HG02678 (cell line): ENCODE data around the gene EIF5AL1.
"Not testable (repeated sequence)": the region's sequence is repeated elsewhere in the genome, so short reads cannot be mapped to it uniquely, and the experiment has no call there.

Source experiments
- ATAC-seq: cut with Tn5 transposase; IDR thresholded peaks from one replicate; pipeline ENCODE4 v1.9.1; 2021; ENCODE audit warnings: mild to moderate bottlenecking, moderate library complexity; ENCODE audit not compliant: unreplicated experiment

EIF5AL1 gene

GRCh38 chr10:79487296-79488194 is 24.8 kb upstream of the EIF5AL1 start:
- peak; percentile 84 for ATAC-seq

DNA sequence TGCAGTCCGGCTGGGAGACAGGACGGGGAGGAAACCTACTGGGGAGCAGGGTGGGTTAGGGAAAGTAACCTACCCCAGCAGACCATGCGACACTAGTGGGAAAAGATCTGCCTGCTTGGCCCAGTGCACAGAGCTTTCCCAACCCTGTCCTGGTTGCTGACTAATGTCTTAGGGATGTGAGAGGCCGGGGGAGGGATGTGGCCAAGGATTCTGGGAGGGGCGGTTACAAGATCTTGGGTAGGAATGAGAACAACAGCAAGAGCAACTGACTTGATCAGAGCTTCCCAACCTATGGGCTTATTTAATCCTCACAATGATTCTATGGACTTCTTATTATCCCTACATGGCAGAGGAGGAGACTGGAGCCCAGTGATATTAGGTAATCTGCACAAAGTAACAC is 24.0 kb upstream of the EIF5AL1 start:
- no peak for ATAC-seq

DNA sequence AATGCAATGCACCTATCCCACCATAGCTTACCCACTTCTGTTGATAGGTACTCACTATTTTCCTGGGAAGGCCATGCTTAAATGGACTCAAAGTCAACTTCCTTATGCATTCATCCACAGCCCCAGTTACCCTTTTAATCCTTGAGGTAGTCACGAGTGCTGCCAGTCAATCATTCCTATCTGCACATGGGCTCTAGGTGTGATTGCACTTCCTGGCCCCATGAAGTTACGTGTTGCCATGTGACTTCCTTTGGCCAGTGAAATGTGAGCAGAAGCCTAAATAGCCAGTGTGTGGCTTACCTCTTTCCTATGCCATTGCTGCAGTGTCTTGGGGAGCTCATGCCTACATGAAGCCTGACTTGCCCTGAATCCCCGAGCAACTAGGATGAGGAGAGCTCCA is 23.5 kb upstream of the EIF5AL1 start:
- ATAC-seq: no peak

- no peak for ATAC-seq
Measured at GRCh38 chr10:79490400-79491142, 21.8 kb upstream of the EIF5AL1 start.

DNA sequence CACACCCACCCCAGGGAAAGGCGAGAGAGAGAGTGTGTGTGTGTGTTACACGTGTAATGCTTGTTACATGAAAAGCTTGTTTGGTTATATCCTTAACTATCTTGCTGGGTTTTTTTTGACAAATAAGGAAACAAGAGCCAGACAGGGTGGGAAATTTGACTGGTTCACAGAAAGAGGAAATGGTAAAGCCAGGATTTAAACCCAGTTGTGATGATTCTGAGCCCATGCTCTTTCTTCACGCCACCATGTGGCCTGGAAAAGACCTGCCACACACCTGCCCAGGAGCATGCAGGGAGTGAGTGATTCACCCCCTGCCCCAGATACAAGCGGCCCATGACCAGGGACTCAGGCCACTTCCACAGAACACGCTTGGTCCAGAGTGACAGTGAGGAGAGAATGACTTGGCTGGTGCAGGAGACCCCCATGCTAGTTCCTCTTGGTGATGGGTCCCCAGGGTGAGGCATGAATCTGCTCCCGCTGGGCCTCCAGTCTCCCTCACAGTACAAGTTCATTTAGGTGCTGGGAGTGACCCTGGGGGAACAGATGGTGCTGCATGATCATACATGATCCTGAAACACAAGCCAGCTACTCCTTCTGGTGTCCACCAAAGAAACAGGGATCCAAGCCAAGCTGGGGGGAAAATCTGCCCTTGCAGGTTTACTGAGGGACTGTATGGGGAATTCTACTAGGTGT is 21.0 kb upstream of the EIF5AL1 start:
- no peak for ATAC-seq

DNA sequence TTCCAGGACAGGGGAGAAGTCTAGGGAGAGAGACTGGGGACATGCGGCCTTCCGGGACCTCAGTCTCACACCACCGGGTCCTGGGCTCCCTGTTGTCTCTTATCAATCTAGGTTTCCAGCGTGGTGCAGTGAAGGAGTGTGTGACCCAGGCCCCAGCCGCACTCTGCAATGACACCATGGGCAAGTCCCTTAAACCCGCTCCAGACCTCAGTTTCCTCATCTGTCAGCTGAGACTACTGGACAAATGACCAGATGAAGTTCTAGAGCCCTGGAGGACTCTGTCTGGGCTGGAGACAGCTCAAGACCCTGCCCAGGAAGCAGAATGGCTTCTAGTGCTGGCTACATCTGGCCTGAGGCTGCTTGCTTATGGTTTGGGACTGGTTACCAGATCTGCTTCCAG is 20.1 kb upstream of the EIF5AL1 start:
- ATAC-seq: no peak

GRCh38 chr10:79492839-79493238 is 19.5 kb upstream of the EIF5AL1 start:
- no peak for ATAC-seq

DNA sequence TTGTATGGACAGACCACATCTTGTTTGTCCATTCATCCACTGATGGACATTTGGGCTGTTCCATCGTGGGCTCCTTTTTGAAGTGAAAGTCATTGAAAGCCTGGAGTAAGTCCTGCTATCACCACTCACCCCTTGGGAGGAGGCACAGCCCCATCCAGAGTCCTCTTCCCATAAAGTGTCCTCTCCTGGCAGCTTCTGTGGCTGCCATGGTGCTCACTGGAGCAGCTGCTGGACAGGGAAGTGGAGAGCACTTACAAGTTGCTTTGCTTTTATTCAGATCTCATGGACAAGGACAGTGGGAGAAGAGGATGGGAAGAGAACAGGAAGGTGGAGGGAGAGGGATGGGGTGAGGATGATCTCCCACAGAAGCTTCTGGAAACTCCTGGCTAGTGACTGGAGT is 18.5 kb upstream of the EIF5AL1 start:
- no peak for ATAC-seq

- ATAC-seq: no peak
Measured at GRCh38 chr10:79494871-79495705, 17.2 kb upstream of the EIF5AL1 start.

DNA sequence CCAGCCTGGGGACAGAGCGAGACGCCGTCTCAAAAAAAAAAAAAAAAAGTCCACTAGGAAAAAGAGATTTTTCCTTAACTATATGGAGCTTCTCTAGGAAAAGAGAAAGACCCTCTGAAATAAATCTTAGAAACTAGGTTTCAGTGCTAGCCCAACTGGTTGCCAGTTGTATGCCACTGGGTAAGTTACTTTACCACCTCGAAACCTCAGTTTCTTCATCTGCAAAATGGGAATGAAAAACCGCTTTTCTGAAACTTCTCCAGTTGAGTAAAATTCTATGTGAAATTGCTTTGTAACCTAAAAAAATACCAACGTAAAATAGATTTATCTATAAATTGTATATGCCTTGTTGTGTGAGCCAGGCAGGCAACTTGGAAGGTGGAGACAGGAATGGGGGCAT is 16.5 kb upstream of the EIF5AL1 start:
- no peak for ATAC-seq

GRCh38 chr10:79496896-79497295 is 15.4 kb upstream of the EIF5AL1 start:
- ATAC-seq: no peak

GRCh38 chr10:79498291-79498829 is 14.0 kb upstream of the EIF5AL1 start:
- no peak for ATAC-seq

DNA sequence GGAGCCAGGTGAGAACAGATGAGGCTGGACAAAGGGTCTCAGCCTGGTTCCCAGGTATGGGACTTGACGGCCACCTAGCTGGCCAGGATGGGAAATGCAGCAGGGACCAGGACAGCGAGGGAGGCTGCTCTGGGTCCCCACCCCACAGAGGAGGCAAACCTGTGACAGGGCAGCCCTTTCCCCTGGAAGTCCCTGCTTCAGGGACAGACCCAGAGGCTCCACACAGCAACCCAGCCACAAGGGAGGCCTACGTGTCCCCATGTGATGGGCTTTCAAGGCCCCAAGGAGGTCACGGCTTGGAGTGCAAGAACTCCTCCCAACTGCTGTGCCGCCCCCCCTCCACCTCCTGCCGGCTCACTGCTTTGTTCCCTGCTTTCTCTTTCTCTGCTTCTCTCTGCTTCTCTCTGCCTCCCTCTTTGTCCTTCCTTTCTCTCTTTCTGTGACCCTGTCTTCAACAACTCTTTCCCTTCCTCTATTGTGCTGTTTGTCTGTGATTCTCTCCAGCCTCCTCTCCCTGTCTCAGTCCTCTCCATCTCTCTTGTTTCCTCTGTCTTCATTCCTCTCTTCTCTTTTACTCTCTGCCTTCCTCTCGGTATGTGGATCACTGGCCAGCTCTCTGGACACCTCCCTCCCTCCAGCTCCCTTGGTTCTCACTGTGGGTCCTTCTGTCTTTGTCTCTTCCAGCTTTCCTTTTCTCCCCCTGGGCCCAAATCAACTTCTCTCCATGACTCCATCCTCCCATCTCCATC is 9.6 kb upstream of the EIF5AL1 start:
- no peak for ATAC-seq

DNA sequence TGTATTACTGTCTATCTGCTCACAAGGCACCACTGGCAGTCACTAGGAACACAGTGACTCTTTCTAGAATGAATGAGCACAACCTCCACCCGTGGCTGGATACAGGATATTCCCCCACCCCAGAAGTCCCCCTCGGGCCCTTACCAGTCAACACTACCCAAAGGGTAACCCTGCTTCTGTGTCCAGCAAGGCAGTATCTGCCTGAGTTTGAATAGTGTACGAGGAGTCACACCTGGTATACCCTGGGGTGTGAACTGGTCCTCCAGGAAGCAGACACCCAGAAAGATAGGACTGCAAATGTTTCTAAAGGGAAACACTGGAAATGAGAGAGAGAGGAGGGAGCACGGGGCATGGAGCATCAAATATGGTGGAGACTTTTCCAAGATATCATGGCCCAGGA is 8.5 kb upstream of the EIF5AL1 start:
- ATAC-seq: not testable (repeated sequence)

GRCh38 chr10:79504483-79504882 is 7.8 kb upstream of the EIF5AL1 start:
- ATAC-seq: not testable (repeated sequence)

DNA sequence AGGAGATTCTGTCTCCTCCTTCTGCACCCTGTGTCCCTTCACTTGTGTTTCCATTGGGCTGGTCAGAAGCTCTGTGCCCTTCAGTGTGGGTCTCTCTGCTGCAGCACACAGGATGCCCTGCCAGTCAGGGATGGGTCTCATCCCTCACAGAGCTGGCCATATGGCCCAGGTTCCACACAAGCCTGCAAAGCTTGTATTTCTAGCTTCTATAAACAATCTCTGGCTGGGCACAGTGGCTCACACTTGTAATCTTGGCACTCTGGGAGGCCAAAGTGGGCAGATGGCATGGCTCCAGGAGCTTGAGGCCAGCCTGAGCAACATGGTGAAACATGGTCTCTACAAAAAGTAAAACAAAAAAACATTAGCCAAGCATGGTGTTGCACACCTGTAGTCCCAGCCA is 7.0 kb upstream of the EIF5AL1 start:
- not testable (repeated sequence) for ATAC-seq

- no peak for ATAC-seq
Measured at GRCh38 chr10:79505829-79506228, 6.5 kb upstream of the EIF5AL1 start.

- ATAC-seq: no peak
Measured at GRCh38 chr10:79507440-79508167, 4.7 kb upstream of the EIF5AL1 start.

- ATAC-seq: not testable (repeated sequence)
Measured at GRCh38 chr10:79508245-79508644, 4.1 kb upstream of the EIF5AL1 start.
